Osteoblast (primary cell): ENCODE data around the gene KCTD19. TPM values are rescaled to one million over a fixed set of nuclear protein-coding genes. Genes with fewer than 3 reads are reported as not detected.
A peak's percentile ranks its signal among the peaks of the same experiment; 100 is the strongest.

Source experiments
- DNase-seq: peaks from one replicate; pipeline ENCODE4 v3.0.0; 2011; ENCODE audit warnings: low spot score, mixed read lengths; ENCODE audit not compliant: insufficient read length; ENCODE audit errors: missing footprints
- H2AFZ ChIP-seq: 2 replicates; pipeline ENCODE4 v1.6.0; 2011; ENCODE audit warnings: mild to moderate bottlenecking, low read length
- H3K27ac ChIP-seq: 2 replicates; pipeline ENCODE4 v1.5.1; 2011; ENCODE audit warnings: mild to moderate bottlenecking, low read depth, low read length, moderate library complexity
- H3K27me3 ChIP-seq: 2 replicates; pipeline ENCODE4 v1.6.0; 2012; ENCODE audit warnings: mild to moderate bottlenecking, control low read depth, inconsistent platforms, low read length, moderate library complexity; ENCODE audit not compliant: insufficient read depth
- H3K36me3 ChIP-seq: 2 replicates; pipeline ENCODE4 v1.5.1; 2011; ENCODE audit warnings: mild to moderate bottlenecking, low read length, control low read depth, moderate library complexity; ENCODE audit not compliant: insufficient read depth
- H3K4me1 ChIP-seq: 2 replicates; pipeline ENCODE4 v1.5.1; 2011; ENCODE audit warnings: mild to moderate bottlenecking, low read length, control low read depth, moderate library complexity; ENCODE audit not compliant: insufficient read depth
- H3K4me2 ChIP-seq: 2 replicates; pipeline ENCODE4 v1.6.0; 2011; ENCODE audit warnings: mild to moderate bottlenecking, low read length; ENCODE audit not compliant: insufficient read depth
- H3K4me3 ChIP-seq: fragments of 200-600 bp; sonication (generic); 3 replicates; pipeline ENCODE4 v1.5.1; 2012; ENCODE audit warnings: mild to moderate bottlenecking, low read length, inconsistent platforms; ENCODE audit not compliant: insufficient read depth
- H3K79me2 ChIP-seq: 2 replicates; pipeline ENCODE4 v1.6.0; 2012; ENCODE audit warnings: mild to moderate bottlenecking, low read length, control low read depth, inconsistent platforms; ENCODE audit not compliant: insufficient read depth
- H3K9me3 ChIP-seq: 2 replicates; pipeline ENCODE4 v1.5.1; 2011; ENCODE audit warnings: low read depth, low read length, control low read depth
- H4K20me1 ChIP-seq: 2 replicates; pipeline ENCODE4 v1.6.0; 2012; ENCODE audit warnings: mild to moderate bottlenecking, low read length, control low read depth; ENCODE audit not compliant: insufficient read depth
- total RNA-seq: library from RNA; depleted of rRNA; stranded (reverse); fragments of >200 nt; gene quantifications from 2 replicates; pipeline ENCODE4 v1.2.3, GENCODE V29; 2012
- TF ChIP-seq, protein P1 (sequence below): IDR thresholded peaks from 2 replicates; pipeline ENCODE4 v1.5.1; 2011; ENCODE audit warnings: mild to moderate bottlenecking, low read depth, low read length, moderate library complexity; ENCODE audit errors: extremely low read depth

Gene KCTD19
- total RNA-seq, 1 donor, result not detected

DNA sequence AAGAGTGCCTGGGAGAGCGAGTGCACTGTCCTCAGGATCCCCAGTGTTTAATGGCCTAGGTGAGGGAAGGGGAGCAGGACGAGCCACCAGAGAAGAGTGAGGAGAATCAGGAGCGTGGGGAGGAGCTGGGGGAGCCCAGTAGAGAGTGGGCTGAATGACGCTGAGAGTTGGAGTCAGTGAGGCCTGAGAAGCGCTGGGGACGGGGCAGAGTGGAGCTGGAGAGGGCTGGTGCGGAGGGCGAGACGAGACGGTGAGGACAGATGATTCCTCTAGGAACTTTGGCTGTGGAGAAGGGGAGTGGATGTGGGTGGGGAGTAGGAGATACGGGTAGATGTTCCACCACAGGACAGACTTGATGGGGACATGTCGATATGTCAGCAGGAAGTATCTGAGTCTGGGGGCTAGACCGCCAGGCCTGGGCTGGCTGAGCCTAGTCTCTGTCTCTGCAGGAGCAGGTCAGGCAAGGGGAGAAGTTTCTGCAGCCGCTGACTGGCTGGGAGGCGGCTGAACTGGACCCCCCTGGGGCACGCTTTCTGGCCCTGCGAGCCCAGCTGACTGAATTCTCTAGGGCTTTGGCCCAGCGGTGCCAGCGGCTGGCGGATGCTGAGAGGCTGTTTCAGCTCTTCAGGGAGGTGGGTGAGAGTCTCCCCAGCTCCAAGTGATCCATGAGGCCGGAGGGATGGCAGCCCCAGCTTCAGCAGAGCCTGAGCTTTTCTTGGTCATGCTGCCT, 42.5 kb downstream of the KCTD19 start:
- H3K4me3 ChIP-seq, result no peak overlapping the region
- peak overlapping the region; percentile 39 for H3K27ac ChIP-seq
- no peaks in the 10 kb centered on the region for H4K20me1 ChIP-seq
- DNase-seq, result peak; percentile 86
- H3K4me1 ChIP-seq, result peaks cover 12% of the 10 kb centered on the region
- peaks cover 8% of the 10 kb centered on the region for H3K79me2 ChIP-seq
- H3K4me2 ChIP-seq, result no peak overlapping the region
- no peaks in the 10 kb centered on the region for H3K9me3 ChIP-seq
- H3K27me3 ChIP-seq, result no peaks in the 10 kb centered on the region
- no peak overlapping the region for H2AFZ ChIP-seq
- H3K36me3 ChIP-seq, result peaks cover 34% of the 10 kb centered on the region
- TF ChIP-seq, protein P1, sequence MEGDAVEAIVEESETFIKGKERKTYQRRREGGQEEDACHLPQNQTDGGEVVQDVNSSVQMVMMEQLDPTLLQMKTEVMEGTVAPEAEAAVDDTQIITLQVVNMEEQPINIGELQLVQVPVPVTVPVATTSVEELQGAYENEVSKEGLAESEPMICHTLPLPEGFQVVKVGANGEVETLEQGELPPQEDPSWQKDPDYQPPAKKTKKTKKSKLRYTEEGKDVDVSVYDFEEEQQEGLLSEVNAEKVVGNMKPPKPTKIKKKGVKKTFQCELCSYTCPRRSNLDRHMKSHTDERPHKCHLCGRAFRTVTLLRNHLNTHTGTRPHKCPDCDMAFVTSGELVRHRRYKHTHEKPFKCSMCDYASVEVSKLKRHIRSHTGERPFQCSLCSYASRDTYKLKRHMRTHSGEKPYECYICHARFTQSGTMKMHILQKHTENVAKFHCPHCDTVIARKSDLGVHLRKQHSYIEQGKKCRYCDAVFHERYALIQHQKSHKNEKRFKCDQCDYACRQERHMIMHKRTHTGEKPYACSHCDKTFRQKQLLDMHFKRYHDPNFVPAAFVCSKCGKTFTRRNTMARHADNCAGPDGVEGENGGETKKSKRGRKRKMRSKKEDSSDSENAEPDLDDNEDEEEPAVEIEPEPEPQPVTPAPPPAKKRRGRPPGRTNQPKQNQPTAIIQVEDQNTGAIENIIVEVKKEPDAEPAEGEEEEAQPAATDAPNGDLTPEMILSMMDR, result no peak

DNA sequence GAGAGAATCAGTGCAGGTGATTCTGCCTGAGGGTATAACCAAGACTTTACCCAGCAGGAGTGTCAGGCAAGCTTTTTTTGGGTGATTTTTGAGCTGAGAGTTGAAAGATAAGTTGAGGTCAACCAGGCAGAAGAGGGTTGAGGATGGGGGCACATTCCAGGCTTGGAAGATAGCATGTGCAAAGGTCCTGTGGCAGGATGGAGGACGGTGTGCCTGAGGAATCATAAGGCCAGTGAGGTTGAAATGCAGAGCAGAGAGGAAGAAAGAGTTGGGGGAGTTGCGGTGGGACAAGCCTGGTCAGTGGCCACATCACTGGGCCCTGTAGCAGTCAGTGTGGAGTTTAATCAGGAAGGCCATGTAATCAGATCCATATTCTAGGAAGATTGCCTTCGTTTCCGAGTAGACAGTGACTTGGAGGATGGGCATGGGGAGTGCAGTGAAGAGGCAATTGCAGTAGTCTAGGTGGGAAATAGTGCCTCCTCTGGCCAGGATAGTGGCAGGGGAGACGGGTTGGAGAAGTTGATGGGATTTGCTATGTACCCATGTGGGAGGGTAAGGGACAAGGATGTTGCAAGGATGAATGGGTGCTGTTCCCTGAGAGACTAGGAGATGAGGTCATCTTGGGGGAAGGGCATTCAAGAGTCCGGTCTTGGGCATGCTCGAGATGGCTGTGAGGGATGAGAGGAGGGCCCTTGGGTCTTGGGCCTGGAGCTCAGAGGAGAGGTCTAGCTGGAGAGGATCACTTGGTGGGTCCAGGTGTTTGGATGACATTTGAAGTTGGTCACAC, 43.3 kb downstream of the KCTD19 start:
- DNase-seq, result peak; percentile 92
- peaks cover 8% of the 10 kb centered on the region for H3K79me2 ChIP-seq
- H3K27ac ChIP-seq, result peak overlapping the region; percentile 39
- TF ChIP-seq, protein P1, result peak; percentile 17
- no peak overlapping the region for H3K4me2 ChIP-seq
- peaks cover 30% of the 10 kb centered on the region for H3K36me3 ChIP-seq
- H3K27me3 ChIP-seq, result no peaks in the 10 kb centered on the region
- H2AFZ ChIP-seq, result no peak overlapping the region
- H4K20me1 ChIP-seq, result no peaks in the 10 kb centered on the region
- H3K4me3 ChIP-seq, result no peak overlapping the region
- H3K4me1 ChIP-seq, result peaks cover 18% of the 10 kb centered on the region
- H3K9me3 ChIP-seq, result no peaks in the 10 kb centered on the region

DNA sequence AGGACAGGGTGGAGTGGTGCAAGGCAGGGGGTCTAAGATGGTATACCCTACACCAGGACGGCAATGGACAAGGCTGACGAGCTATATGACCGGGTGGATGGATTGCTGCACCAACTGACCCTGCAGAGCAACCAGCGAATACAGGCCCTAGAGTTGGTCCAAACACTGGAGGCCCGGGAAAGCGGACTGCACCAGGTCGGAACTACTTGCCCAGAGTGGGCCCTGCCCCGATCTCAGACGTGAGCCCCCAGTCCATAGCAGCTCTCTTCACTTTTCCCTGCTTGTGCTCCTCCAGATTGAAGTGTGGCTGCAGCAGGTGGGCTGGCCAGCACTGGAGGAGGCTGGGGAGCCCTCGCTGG, 44.1 kb downstream of the KCTD19 start:
- Histone ChIP-seq H2AFZ (no peak overlapping the region), H3K9me3 (no peaks in the 10 kb centered on the region)
- TF ChIP-seq, protein P1, result no peak

More for the DNA sequence above, 44.1 kb downstream of the KCTD19 start:
- no peak overlapping the region for H3K4me2 ChIP-seq
- no peak overlapping the region for H3K4me3 ChIP-seq
- DNase-seq, result peak; percentile 30
- peaks cover 30% of the 10 kb centered on the region for H3K36me3 ChIP-seq
- H3K4me1 ChIP-seq, result peaks cover 26% of the 10 kb centered on the region
- H3K79me2 ChIP-seq, result peaks cover 8% of the 10 kb centered on the region
- no peaks in the 10 kb centered on the region for H3K27me3 ChIP-seq
- H3K27ac ChIP-seq, result no peak overlapping the region
- no peaks in the 10 kb centered on the region for H4K20me1 ChIP-seq
